Measurements from ENCODE around the gene VSTM2B.

The VSTM2B gene

GRCh38 chr19:29598036-29598435 lies 72.2 kb downstream of the VSTM2B start:
- no peak for DNase-seq (ENCODE audit: low read depth)
- H3K4me3 ChIP-seq (ENCODE audit: low read depth, low read length): no peak overlapping the region
- no peak for TF ChIP-seq CTCF (IDR thresholded peaks at IDR 0.05; ENCODE audit: insufficient read depth, low read depth, low read length, missing control alignments)

- no peak for DNase-seq (ENCODE audit: low read depth)
- H3K4me3 ChIP-seq (ENCODE audit: low read depth, low read length): no peak overlapping the region
- no peak for TF ChIP-seq CTCF (IDR thresholded peaks at IDR 0.05; ENCODE audit: insufficient read depth, low read depth, low read length, missing control alignments)
Observed at GRCh38 chr19:29598496-29598895, 72.7 kb downstream of the VSTM2B start.

GRCh38 chr19:29603308-29603707 lies 77.5 kb downstream of the VSTM2B start:
- no peak for TF ChIP-seq CTCF (IDR thresholded peaks at IDR 0.05; ENCODE audit: insufficient read depth, low read depth, low read length, missing control alignments)
- H3K4me3 ChIP-seq (ENCODE audit: low read depth, low read length): no peak overlapping the region
- DNase-seq (ENCODE audit: low read depth): no peak

- TF ChIP-seq CTCF (IDR thresholded peaks at IDR 0.05; ENCODE audit: insufficient read depth, low read depth, low read length, missing control alignments): no peak
Observed at GRCh38 chr19:29605653-29606419, 80.0 kb downstream of the VSTM2B start, which contains the start of gene POP4. TSS of gene POP4 (plus strand) at chr19:29606283. CDS start at chr19:29606319, 36 bp downstream.

GRCh38 chr19:29606420-29606747 lies 80.6 kb downstream of the VSTM2B start:
- no peak for DNase-seq (ENCODE audit: low read depth)
- TF ChIP-seq CTCF (IDR thresholded peaks at IDR 0.05; ENCODE audit: insufficient read depth, low read depth, low read length, missing control alignments): no peak

More at GRCh38 chr19:29605653-29606419, 80.0 kb downstream of the VSTM2B start, which contains the start of gene POP4:
- peak; percentile 97 for DNase-seq (ENCODE audit: low read depth)
- H3K4me3 ChIP-seq (ENCODE audit: low read depth, low read length): peak within 1 kb of the TSS; percentile 93

GRCh38 chr19:29609636-29610035 lies 83.8 kb downstream of the VSTM2B start:
- TF ChIP-seq CTCF (IDR thresholded peaks at IDR 0.05; ENCODE audit: insufficient read depth, low read depth, low read length, missing control alignments): no peak
- no peak overlapping the region for H3K4me3 ChIP-seq (ENCODE audit: low read depth, low read length)
- DNase-seq (ENCODE audit: low read depth): no peak

More at GRCh38 chr19:29606420-29606747, 80.6 kb downstream of the VSTM2B start:
- peak overlapping the region; percentile 93 for H3K4me3 ChIP-seq (ENCODE audit: low read depth, low read length)

GRCh38 chr19:29610213-29610573 lies 84.4 kb downstream of the VSTM2B start:
- TF ChIP-seq CTCF (IDR thresholded peaks at IDR 0.05; ENCODE audit: insufficient read depth, low read depth, low read length, missing control alignments): no peak
- H3K4me3 ChIP-seq (ENCODE audit: low read depth, low read length): no peak overlapping the region
- DNase-seq (ENCODE audit: low read depth): no peak
